ENCODE results near the gene HTRA3. TPM values are rescaled to one million over a fixed set of nuclear protein-coding genes. Genes with fewer than 3 reads are reported as not detected.

The HTRA3 gene
- polyA plus RNA-seq, 1 donor from 2014 or later, result not detected

DNA sequence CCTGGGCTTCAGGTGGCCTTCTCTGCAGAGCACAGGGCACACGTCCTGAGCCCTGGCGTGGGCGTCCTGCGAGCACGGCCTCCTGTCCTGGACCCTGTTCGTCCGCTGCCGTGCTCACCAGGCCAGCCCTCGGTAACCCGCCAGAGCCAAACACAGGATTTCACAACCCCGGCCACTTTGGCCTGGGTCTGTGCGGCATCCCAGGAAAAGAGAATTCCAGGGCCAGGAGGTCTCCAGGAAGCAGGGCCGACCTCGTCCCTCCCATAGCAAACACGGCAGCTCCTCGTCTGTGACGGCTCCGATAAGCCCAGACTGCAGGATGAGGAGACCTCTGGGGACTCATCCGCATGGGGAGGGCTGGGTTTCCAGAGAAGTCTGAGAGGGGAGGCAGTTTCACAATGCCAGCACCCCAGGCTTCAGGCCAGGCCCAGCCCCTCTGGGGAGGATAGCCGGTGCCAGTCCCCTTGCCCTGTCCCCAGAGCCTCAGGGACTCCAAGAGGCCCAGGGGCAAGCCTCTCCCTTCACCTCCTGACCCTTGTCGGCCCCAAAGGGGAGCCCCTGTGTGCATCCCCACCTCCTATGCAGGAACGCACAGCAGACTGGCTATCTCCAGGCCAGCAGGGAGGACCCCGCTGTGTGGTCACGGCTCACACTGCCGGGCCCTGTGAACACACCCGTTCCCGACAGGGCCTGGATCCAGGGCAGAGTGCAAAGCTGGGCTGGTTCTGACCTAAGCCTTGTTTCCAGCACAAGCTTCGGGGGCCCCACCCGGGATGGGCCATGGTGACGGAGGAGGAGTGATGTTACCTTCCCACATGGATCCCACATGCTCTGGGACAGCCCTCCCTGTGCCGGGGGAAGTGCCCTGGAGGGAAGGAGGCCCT lies 22.3 kb upstream of the HTRA3 start:
- H3F3A ChIP-seq (ENCODE audit: insufficient read depth, low read length, poor library complexity, severe bottlenecking), result no peaks in the 10 kb centered on the region
- no peaks in the 10 kb centered on the region for H3K9me3 ChIP-seq (ENCODE audit: low read length)
- no peaks in the 10 kb centered on the region for H3K79me2 ChIP-seq (replicated peaks; ENCODE audit: insufficient read depth, low read length)
- H3K4me2 ChIP-seq (ENCODE audit: low read length), result no peak overlapping the region
- no peak overlapping the region for H3K9ac ChIP-seq (ENCODE audit: low read length)
- no peak overlapping the region for H2AFZ ChIP-seq (ENCODE audit: low read depth, low read length)
- TF ChIP-seq SMC3 (conservative IDR thresholded peaks at IDR 0.05; ENCODE audit: poor library complexity) (no peak), RAD21 (conservative IDR thresholded peaks at IDR 0.05) (no peak), EZH2 (IDR thresholded peaks at IDR 0.05; ENCODE audit: borderline replicate concordance, insufficient read depth, low read length, poor library complexity, severe bottlenecking) (no peak)
- TF ChIP-seq, protein P1, sequence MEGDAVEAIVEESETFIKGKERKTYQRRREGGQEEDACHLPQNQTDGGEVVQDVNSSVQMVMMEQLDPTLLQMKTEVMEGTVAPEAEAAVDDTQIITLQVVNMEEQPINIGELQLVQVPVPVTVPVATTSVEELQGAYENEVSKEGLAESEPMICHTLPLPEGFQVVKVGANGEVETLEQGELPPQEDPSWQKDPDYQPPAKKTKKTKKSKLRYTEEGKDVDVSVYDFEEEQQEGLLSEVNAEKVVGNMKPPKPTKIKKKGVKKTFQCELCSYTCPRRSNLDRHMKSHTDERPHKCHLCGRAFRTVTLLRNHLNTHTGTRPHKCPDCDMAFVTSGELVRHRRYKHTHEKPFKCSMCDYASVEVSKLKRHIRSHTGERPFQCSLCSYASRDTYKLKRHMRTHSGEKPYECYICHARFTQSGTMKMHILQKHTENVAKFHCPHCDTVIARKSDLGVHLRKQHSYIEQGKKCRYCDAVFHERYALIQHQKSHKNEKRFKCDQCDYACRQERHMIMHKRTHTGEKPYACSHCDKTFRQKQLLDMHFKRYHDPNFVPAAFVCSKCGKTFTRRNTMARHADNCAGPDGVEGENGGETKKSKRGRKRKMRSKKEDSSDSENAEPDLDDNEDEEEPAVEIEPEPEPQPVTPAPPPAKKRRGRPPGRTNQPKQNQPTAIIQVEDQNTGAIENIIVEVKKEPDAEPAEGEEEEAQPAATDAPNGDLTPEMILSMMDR (IDR thresholded peaks at IDR 0.05; ENCODE audit: poor library complexity, severe bottlenecking), result no peak
- H3K4me3 ChIP-seq (ENCODE audit: low read length), result no peak overlapping the region
- H3K9me2 ChIP-seq (ENCODE audit: insufficient read depth, low read length), result no peaks in the 10 kb centered on the region
- H3K36me3 ChIP-seq (ENCODE audit: insufficient read depth, low read length), result no peaks in the 10 kb centered on the region
- H4K20me1 ChIP-seq (ENCODE audit: insufficient read depth), result no peaks in the 10 kb centered on the region
- H3K27ac ChIP-seq (ENCODE audit: low read length), result no peak overlapping the region
- no peaks in the 10 kb centered on the region for H3K27me3 ChIP-seq (ENCODE audit: insufficient read depth, low read depth, low read length)

DNA sequence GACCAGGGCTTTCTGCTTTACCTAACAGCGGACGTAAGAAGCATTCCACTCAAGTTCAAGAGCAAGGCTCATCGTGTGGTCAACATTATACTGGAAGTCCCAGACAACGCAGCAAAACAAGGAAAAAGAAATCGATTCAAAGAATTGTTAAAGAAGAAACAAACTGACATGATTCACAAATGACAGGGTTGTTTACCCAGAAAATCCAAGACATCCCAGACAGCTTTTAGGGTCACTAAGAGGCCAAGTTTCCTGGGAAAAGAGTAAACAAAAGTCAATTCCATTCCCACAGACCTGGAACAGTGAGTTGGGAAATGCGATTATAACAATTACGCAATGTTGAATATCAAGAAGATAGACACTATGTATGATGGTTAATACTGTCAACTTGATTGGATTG lies 21.5 kb upstream of the HTRA3 start:
- no peaks in the 10 kb centered on the region for H3F3A ChIP-seq (ENCODE audit: insufficient read depth, low read length, poor library complexity, severe bottlenecking)
- H3K27me3 ChIP-seq (ENCODE audit: insufficient read depth, low read depth, low read length), result no peaks in the 10 kb centered on the region
- H3K4me2 ChIP-seq (ENCODE audit: low read length), result no peak overlapping the region
- no peaks in the 10 kb centered on the region for H3K9me3 ChIP-seq (ENCODE audit: low read length)
- no peaks in the 10 kb centered on the region for H3K79me2 ChIP-seq (replicated peaks; ENCODE audit: insufficient read depth, low read length)
- H4K20me1 ChIP-seq (ENCODE audit: insufficient read depth), result no peaks in the 10 kb centered on the region
- no peak overlapping the region for H3K4me3 ChIP-seq (ENCODE audit: low read length)
- no peaks in the 10 kb centered on the region for H3K9me2 ChIP-seq (ENCODE audit: insufficient read depth, low read length)
- no peak overlapping the region for H3K9ac ChIP-seq (ENCODE audit: low read length)
- TF ChIP-seq, protein P2, sequence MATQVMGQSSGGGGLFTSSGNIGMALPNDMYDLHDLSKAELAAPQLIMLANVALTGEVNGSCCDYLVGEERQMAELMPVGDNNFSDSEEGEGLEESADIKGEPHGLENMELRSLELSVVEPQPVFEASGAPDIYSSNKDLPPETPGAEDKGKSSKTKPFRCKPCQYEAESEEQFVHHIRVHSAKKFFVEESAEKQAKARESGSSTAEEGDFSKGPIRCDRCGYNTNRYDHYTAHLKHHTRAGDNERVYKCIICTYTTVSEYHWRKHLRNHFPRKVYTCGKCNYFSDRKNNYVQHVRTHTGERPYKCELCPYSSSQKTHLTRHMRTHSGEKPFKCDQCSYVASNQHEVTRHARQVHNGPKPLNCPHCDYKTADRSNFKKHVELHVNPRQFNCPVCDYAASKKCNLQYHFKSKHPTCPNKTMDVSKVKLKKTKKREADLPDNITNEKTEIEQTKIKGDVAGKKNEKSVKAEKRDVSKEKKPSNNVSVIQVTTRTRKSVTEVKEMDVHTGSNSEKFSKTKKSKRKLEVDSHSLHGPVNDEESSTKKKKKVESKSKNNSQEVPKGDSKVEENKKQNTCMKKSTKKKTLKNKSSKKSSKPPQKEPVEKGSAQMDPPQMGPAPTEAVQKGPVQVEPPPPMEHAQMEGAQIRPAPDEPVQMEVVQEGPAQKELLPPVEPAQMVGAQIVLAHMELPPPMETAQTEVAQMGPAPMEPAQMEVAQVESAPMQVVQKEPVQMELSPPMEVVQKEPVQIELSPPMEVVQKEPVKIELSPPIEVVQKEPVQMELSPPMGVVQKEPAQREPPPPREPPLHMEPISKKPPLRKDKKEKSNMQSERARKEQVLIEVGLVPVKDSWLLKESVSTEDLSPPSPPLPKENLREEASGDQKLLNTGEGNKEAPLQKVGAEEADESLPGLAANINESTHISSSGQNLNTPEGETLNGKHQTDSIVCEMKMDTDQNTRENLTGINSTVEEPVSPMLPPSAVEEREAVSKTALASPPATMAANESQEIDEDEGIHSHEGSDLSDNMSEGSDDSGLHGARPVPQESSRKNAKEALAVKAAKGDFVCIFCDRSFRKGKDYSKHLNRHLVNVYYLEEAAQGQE (IDR thresholded peaks at IDR 0.05; ENCODE audit: borderline replicate concordance), result no peak
- no peak for TF ChIP-seq EP300 (conservative IDR thresholded peaks at IDR 0.05; ENCODE audit: poor library complexity, severe bottlenecking)
- TF ChIP-seq MXI1 (conservative IDR thresholded peaks at IDR 0.05; ENCODE audit: poor library complexity, severe bottlenecking), result no peak
- TF ChIP-seq POLR2AphosphoS5 (IDR thresholded peaks at IDR 0.05), result no peak
- TF ChIP-seq EZH2 (IDR thresholded peaks at IDR 0.05; ENCODE audit: borderline replicate concordance, insufficient read depth, low read length, poor library complexity, severe bottlenecking), result no peak
- no peak for TF ChIP-seq TAF1 (IDR thresholded peaks at IDR 0.05; ENCODE audit: low read depth)
- no peak for TF ChIP-seq RAD21 (conservative IDR thresholded peaks at IDR 0.05)
- TF ChIP-seq SMC3 (conservative IDR thresholded peaks at IDR 0.05; ENCODE audit: poor library complexity), result no peak
- TF ChIP-seq, protein P1 (IDR thresholded peaks at IDR 0.05; ENCODE audit: poor library complexity, severe bottlenecking), result no peak
- no peak overlapping the region for H2AFZ ChIP-seq (ENCODE audit: low read depth, low read length)
- H3K36me3 ChIP-seq (ENCODE audit: insufficient read depth, low read length), result no peaks in the 10 kb centered on the region
- H3K27ac ChIP-seq (ENCODE audit: low read length), result no peak overlapping the region

Data from neural cell (in vitro differentiated cells).